Measurements from ENCODE around the gene ADCYAP1R1.

GRCh38 chr7:31007634-31008033 is 44.5 kb upstream of the ADCYAP1R1 start:
- TF ChIP-seq CHD2 (IDR thresholded peaks at IDR 0.05; ENCODE audit: low read length) (no peak), EGR1 (IDR thresholded peaks at IDR 0.05; ENCODE audit: borderline replicate concordance, low read depth, low read length) (no peak), SP1 (IDR thresholded peaks at IDR 0.05; ENCODE audit: low read depth, low read length) (no peak), CTCF (IDR thresholded peaks at IDR 0.05; ENCODE audit: control extremely low read depth in 1 of 3, insufficient read depth in 1 of 3, low read depth in 1 of 3, low read length in 3 of 3) (no peak)
